Stimulated activated CD8-positive, alpha-beta memory T cell treated with anti-CD3 and anti-CD28 coated beads, Interleukin-4, amount 100 ng/mL, for 4 hours (primary cell): ENCODE measurements around the gene DOK5.

Experiments used
- DNase-seq, 2 donors: peaks; one replicate each; pipeline ENCODE4 v3.0.0-alpha.2; 2020; ENCODE audit warnings: low read depth in 2 of 2, low spot score in 1 of 2

The DOK5 gene

DNA sequence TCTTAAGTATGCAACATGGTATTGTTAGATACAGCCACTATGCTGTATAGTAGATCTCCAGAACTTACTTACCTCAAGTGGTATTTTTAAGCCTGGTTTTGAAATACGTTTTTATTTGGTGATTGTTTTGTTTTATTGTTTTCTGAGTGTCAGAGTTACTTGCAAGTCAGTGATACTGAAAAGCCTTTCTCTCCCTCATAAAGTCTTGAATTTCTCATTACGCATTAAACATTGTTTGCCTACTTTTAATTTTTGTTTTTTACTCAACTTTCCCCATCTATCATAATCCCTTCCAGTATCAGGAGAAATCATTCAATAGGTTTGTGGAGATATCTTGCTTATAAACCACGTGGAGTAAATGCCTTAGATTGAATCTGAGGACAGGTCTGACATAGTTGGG, 214.9 kb downstream of the DOK5 start:
- no peak for DNase-seq

DNA sequence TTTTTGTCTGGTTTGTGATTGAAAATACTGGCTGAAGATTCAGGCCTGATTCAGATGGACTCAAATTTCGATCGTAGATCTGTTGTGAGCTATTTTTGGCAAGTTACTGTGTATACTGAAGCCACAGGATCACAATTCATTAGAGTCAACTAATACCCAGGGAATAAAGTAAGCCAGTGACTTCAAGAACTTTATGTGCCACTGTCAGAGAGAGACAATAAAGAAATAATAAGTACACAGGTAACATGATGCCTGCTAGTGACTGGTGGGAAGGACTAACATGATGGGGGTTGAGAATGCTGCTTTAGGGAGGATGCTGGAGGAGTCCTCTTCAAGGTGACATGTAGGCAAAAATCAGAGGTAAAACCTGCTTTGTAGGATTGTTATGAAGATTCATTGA, 215.9 kb downstream of the DOK5 start:
- DNase-seq, result no peak

DNA sequence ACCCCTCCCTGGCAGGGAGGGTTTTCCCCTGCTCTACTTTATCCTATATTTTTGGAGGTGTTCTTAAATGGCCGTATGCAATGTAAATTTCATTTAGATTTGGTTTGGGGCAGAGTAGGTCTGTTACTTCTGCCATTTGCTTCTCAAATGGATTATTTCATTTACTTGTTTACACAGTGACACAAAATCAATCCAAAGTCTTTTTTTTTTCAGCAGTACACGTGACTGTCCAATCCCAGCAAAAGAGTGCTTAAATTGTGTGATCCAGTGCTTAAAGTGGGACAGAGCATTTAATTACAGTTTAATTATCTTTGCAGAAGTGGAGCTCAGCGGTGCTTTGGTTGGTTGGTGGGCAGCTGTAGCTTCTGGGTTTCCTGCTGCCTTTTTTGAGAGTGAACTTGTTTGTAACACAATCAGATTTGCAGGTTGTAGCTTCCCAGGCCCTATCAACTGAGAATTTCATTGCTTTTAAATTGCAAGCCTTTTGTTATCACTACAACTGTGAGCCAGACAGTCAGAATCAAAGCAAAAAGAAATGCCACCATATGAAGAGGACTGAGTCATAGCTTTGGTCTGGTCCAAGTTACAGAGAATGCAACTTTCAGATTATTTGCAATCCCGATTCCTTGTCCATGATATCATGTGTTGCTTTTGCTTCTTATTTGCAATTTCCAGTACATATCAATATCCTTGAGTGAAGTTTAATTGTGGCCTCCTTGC, 216.9 kb downstream of the DOK5 start:
- no peak for DNase-seq

DNA sequence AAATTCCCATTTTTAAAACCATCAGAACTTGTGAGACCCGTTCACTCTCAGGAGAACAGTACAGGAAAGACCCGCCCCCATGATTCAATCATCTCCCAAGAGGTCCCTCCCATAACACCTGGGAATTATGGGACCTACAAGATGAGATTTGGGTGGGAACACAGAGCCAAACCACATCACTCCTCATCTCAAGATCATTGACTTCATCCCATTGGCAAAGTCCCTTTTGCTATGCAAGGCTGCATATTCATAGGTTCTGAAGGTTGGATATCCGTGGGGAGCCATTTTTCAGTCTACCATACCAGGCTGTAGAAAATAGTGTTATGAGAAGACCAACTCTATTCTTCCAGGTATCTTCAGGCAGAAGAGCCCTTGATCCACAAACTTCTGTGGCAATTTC, 219.1 kb downstream of the DOK5 start:
- DNase-seq, result no peak

DNA sequence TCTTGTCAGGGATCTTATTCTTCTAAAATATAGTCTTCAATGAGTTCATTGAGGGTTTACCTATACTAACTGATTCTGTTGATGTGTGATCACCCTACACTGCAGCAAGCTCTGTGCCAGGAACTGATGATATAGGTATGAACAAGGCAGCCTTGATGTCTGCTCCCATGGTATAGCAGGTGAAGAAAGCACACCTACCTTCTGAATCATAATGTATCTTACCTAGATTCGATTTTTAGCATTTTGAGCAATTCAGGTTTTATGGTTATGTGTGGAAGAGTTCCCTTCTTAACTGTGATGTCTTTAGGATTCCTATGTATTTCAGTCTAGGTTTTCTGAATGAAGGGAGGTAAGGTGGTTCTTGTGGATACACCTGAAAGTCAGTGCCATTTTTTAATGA, 223.0 kb downstream of the DOK5 start:
- no peak for DNase-seq
